B cell (primary cell): Measurements from ENCODE around the gene SAG.

Experiments
- CTCF ChIP-seq: fragments of 200-600 bp; IDR thresholded peaks from one replicate; pipeline ENCODE4 v1.8.0; 2022; ENCODE audit warnings: antibody characterized with exemption, mild to moderate bottlenecking
- EZH2 ChIP-seq: IDR thresholded peaks from 2 replicates; pipeline ENCODE4 v1.6.1; 2012; ENCODE audit warnings: borderline replicate concordance, low read depth, mild to moderate bottlenecking, moderate library complexity, low read length; ENCODE audit not compliant: insufficient read depth, poor library complexity, severe bottlenecking

DNA sequence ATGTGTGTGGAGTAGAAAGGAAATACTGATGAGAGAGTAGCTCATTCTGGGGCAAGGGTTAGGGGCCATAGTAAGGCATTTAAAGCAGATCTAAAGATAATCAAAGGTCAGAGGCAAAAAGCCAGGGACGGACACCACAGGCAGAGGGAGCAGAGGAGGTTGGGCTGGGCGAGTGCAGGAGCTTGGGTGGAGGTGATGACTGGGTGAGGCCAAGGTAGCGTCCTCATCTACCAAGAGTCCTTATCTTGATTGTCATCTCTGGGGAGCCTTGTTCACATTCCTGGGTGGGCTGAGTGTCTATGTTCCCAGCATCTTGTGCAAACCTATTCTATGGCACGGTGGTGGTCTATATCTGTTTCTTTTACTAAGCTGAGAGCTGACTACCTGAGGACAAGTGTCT lies 26.1 kb upstream of the SAG start:
- TF ChIP-seq EZH2, result no peak
- TF ChIP-seq CTCF, result no peak
